ENCODE data around the gene ADAM12. TPM values are rescaled to one million over a fixed set of nuclear protein-coding genes. Genes with fewer than 3 reads are reported as not detected.

The ADAM12 gene
- total RNA-seq, 2 experiments from 2014 or later, result 1.2 to 1.5 TPM

DNA sequence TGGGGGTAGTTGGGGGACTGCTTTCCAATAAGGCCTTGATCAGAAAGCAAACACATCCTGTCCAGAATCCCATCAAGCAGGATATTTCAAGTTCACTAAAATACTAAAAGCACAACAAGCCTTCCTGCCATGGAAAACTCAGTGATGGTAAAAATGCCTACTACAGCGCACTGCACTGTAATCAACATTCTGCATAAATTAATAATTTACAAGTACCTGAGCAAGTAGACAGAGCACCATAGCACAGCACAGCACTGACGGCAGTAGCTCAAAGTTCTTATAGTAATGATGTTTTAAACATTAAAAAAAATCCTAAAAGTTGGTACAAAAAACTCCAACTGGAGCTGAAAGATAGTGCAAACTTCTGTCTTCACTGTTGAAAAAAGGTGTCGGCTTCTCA, 371.4 kb downstream of the ADAM12 start:
- no peaks in the 10 kb centered on the region for H3K36me3 ChIP-seq (ENCODE audit: insufficient read depth, low read length)
- no peaks in the 10 kb centered on the region for H3K4me1 Mint-ChIP-seq (ENCODE audit: low read depth)
- TF ChIP-seq, protein P1, sequence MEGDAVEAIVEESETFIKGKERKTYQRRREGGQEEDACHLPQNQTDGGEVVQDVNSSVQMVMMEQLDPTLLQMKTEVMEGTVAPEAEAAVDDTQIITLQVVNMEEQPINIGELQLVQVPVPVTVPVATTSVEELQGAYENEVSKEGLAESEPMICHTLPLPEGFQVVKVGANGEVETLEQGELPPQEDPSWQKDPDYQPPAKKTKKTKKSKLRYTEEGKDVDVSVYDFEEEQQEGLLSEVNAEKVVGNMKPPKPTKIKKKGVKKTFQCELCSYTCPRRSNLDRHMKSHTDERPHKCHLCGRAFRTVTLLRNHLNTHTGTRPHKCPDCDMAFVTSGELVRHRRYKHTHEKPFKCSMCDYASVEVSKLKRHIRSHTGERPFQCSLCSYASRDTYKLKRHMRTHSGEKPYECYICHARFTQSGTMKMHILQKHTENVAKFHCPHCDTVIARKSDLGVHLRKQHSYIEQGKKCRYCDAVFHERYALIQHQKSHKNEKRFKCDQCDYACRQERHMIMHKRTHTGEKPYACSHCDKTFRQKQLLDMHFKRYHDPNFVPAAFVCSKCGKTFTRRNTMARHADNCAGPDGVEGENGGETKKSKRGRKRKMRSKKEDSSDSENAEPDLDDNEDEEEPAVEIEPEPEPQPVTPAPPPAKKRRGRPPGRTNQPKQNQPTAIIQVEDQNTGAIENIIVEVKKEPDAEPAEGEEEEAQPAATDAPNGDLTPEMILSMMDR (IDR thresholded peaks at IDR 0.05), result no peak
- no peak for DNase-seq
- H3K27ac ChIP-seq (ENCODE audit: low read depth in 1 of 2, low read length in 2 of 2), result no peak overlapping the region
- H3K27me3 ChIP-seq (ENCODE audit: control insufficient read depth in 1 of 2, insufficient read depth in 2 of 2, low read length in 2 of 2), result no peaks in the 10 kb centered on the region
- ChIA-PET POLR2A (no interaction called here), CTCF (no interaction called here)
- no peak overlapping the region for H3K4me3 Mint-ChIP-seq
- ATAC-seq (ENCODE audit: poor library complexity), result no peak
- peaks cover 4% of the 10 kb centered on the region for H3K27me3 Mint-ChIP-seq
- no peak overlapping the region for H3K27ac Mint-ChIP-seq
- H3K4me1 ChIP-seq (ENCODE audit: insufficient read depth, low read length), result no peaks in the 10 kb centered on the region
- peaks cover 0 to 4% of the 10 kb centered on the region in 2 experiments for H3K9me3 ChIP-seq (ENCODE audit: control insufficient read depth in 1 of 2, insufficient read depth in 1 of 2, low read length in 2 of 2)
- no peaks in the 10 kb centered on the region for H3K9me3 Mint-ChIP-seq
- intact Hi-C loops (cut with DNase I, micrococcal nuclease), result no loop called here
- H3K4me3 ChIP-seq (ENCODE audit: low read length), result no peak overlapping the region
- H3K36me3 Mint-ChIP-seq (ENCODE audit: low read depth), result no peaks in the 10 kb centered on the region

DNA sequence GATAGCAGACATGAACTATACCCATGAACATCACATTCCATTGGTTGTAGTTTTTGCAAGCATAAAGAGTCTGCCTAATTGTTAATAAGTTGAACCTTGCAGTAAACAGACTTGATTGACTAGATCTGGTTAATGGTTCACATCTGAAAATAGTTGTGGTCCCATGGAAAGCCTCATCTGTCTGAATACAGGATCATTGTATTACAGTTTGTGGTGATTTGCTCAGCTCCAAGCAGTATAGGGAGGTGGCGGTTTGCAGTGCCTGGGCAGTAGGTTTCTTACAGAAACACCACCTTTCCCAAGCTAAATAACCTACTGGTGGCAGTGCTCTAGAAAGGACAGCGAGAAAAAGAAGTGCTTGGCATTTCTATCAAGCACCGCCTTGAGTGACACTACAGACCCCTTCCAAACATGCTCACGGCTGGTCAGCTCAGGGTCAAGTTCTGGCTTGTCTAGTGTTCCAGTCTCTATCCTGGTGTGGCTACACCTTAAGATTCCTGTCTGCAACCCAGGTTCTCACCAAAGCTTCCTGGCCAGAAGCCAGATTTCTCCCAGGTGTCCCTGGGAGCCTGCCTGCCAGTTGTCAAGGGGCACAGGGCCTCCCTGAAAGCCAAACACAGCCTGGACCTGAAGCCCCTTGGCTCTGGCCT, 372.0 kb downstream of the ADAM12 start:
- H3K36me3 Mint-ChIP-seq (ENCODE audit: low read depth), result no peaks in the 10 kb centered on the region
- intact Hi-C loops (cut with DNase I, micrococcal nuclease), result no loop called here
- ChIA-PET POLR2A (no interaction called here), CTCF (no interaction called here)
- H3K4me1 ChIP-seq (ENCODE audit: insufficient read depth, low read length), result no peaks in the 10 kb centered on the region
- H3K4me3 Mint-ChIP-seq, result no peak overlapping the region
- DNase-seq (no peak), ATAC-seq (ENCODE audit: poor library complexity) (no peak)
- H3K4me3 ChIP-seq (ENCODE audit: low read length), result no peak overlapping the region
- H3K27ac ChIP-seq (ENCODE audit: low read depth in 1 of 2, low read length in 2 of 2), result no peak overlapping the region
- no peaks in the 10 kb centered on the region for H3K27me3 ChIP-seq (ENCODE audit: control insufficient read depth in 1 of 2, insufficient read depth in 2 of 2, low read length in 2 of 2)
- peaks cover 0 to 4% of the 10 kb centered on the region in 2 experiments for H3K9me3 ChIP-seq (ENCODE audit: control insufficient read depth in 1 of 2, insufficient read depth in 1 of 2, low read length in 2 of 2)
- H3K27me3 Mint-ChIP-seq, result peaks cover 4% of the 10 kb centered on the region
- TF ChIP-seq, protein P1 (IDR thresholded peaks at IDR 0.05), result no peak
- no peaks in the 10 kb centered on the region for H3K36me3 ChIP-seq (ENCODE audit: insufficient read depth, low read length)
- no peaks in the 10 kb centered on the region for H3K4me1 Mint-ChIP-seq (ENCODE audit: low read depth)
- no peaks in the 10 kb centered on the region for H3K9me3 Mint-ChIP-seq
- H3K27ac Mint-ChIP-seq, result no peak overlapping the region

DNA sequence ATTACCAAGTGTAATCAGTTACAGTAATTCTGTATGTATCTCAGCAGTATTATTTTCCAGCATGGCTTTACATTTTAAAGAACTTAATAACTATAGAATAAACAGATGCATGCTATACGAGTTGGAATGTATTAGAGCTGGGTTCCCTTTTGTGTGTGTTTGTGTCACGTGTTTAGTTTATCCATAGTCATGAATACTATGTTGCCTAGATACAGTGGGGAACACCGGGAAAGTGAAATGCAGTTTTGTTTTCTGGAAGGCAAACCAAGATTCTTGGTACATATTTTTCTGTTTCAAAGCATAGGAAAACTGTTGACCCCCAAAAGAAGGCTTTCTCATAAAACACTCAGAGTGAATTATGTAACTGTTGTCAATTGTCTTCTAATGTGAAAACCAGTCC, 372.9 kb downstream of the ADAM12 start:
- ChIA-PET POLR2A (no interaction called here), CTCF (no interaction called here)
- no peak overlapping the region for H3K27ac Mint-ChIP-seq
- H3K9me3 Mint-ChIP-seq, result no peaks in the 10 kb centered on the region
- Histone ChIP-seq H3K9me3 (ENCODE audit: control insufficient read depth in 1 of 2, insufficient read depth in 1 of 2, low read length in 2 of 2) (peaks cover 0 to 4% of the 10 kb centered on the region in 2 experiments), H3K4me3 (ENCODE audit: low read length) (no peak overlapping the region), H3K36me3 (ENCODE audit: insufficient read depth, low read length) (no peaks in the 10 kb centered on the region), H3K4me1 (ENCODE audit: insufficient read depth, low read length) (no peaks in the 10 kb centered on the region), H3K27me3 (ENCODE audit: control insufficient read depth in 1 of 2, insufficient read depth in 2 of 2, low read length in 2 of 2) (no peaks in the 10 kb centered on the region), H3K27ac (ENCODE audit: low read depth in 1 of 2, low read length in 2 of 2) (no peak overlapping the region)
- TF ChIP-seq, protein P1 (IDR thresholded peaks at IDR 0.05), result no peak
- intact Hi-C loops (cut with DNase I, micrococcal nuclease), result no loop called here
- peaks cover 4% of the 10 kb centered on the region for H3K27me3 Mint-ChIP-seq
- DNase-seq, result no peak
- H3K4me1 Mint-ChIP-seq (ENCODE audit: low read depth), result no peaks in the 10 kb centered on the region
- no peak overlapping the region for H3K4me3 Mint-ChIP-seq
- no peak for ATAC-seq (ENCODE audit: poor library complexity)
- H3K36me3 Mint-ChIP-seq (ENCODE audit: low read depth), result no peaks in the 10 kb centered on the region

Measured in CD4-positive, alpha-beta T cell (primary cell).